GM12891 (cell line): ENCODE measurements around the gene CHD9NB.

Experiments used
- POLR2A ChIP-seq: IDR thresholded peaks from 2 replicates; pipeline ENCODE4 v1.6.1; 2011; ENCODE audit warnings: low read depth, low read length, control low read depth
- POLR2AphosphoS5 ChIP-seq: IDR thresholded peaks from 2 replicates; pipeline ENCODE4 v1.6.1; 2011; ENCODE audit warnings: low read depth, low read length, control low read depth
- POU2F2 ChIP-seq: IDR thresholded peaks from 2 replicates; pipeline ENCODE4 v1.6.1; 2011; ENCODE audit warnings: low read depth, mild to moderate bottlenecking, control low read depth, low read length, moderate library complexity
- SPI1 ChIP-seq: IDR thresholded peaks from 2 replicates; pipeline ENCODE4 v1.6.1; 2011; ENCODE audit warnings: low read depth, low read length, control low read depth
- TAF1 ChIP-seq: IDR thresholded peaks from 2 replicates; pipeline ENCODE4 v1.6.1; 2011; ENCODE audit warnings: low read depth, low read length, control low read depth

- no peak for TF ChIP-seq POLR2AphosphoS5
- no peak for TF ChIP-seq POLR2A
- no peak for TF ChIP-seq TAF1
- no peak for TF ChIP-seq POU2F2
- TF ChIP-seq SPI1: no peak
Measured at GRCh38 chr16:52991572-52991971, 61.1 kb downstream of the CHD9NB start.
